HepG2 (cell line): ENCODE measurements around the gene SS18L1. TPM values are rescaled to one million over a fixed set of nuclear protein-coding genes. Genes with fewer than 3 reads are reported as not detected.

Source experiments
- ATF2 ChIP-seq: sonication (generic); formaldehyde crosslinking; IDR thresholded peaks from 2 replicates; pipeline ENCODE4 v1.4.0; 2020; ENCODE audit warnings: missing genetic modification reagents
- CBX1 ChIP-seq: IDR thresholded peaks from one replicate; pipeline ENCODE4 v1.6.1; 2016; ENCODE audit warnings: antibody characterized with exemption, low read depth
- CHD4 ChIP-seq: fragments of 200-600 bp; sonication (generic); IDR thresholded peaks from 2 replicates; pipeline ENCODE4 v1.7.0; 2017; ENCODE audit warnings: mild to moderate bottlenecking, low read length, borderline replicate concordance
- DPF2 ChIP-seq: sonication (generic); formaldehyde crosslinking; IDR thresholded peaks from 2 replicates; pipeline ENCODE4 v1.4.0; 2020; ENCODE audit warnings: mild to moderate bottlenecking, low read depth, missing genetic modification reagents, borderline replicate concordance
- FOSL1 ChIP-seq: sonication (generic); formaldehyde crosslinking; IDR thresholded peaks from 2 replicates; pipeline ENCODE4 v1.9.0; 2021; ENCODE audit warnings: missing genetic modification reagents, borderline replicate concordance
- IKZF5 ChIP-seq: IDR thresholded peaks from 2 replicates; pipeline ENCODE4 v1.6.1; 2018; ENCODE audit warnings: missing genetic modification reagents, mild to moderate bottlenecking, missing compliant biosample characterization
- MIXL1 ChIP-seq: IDR thresholded peaks from 2 replicates; pipeline ENCODE4 v1.6.1; 2016
- MLXIP ChIP-seq: sonication (generic); formaldehyde crosslinking; IDR thresholded peaks from 2 replicates; pipeline ENCODE4 v1.9.0; 2021; ENCODE audit warnings: missing genetic modification reagents, borderline replicate concordance
- MXD4 ChIP-seq: IDR thresholded peaks from 2 replicates; pipeline ENCODE4 v1.6.1; 2016; ENCODE audit warnings: mild to moderate bottlenecking, missing biosample characterization, missing genetic modification reagents
- RXRB ChIP-seq: IDR thresholded peaks from 2 replicates; pipeline ENCODE4 v1.6.1; 2016; ENCODE audit warnings: borderline replicate concordance, missing genetic modification reagents, missing compliant biosample characterization
- SCMH1 ChIP-seq: sonication (generic); formaldehyde crosslinking; IDR thresholded peaks from 2 replicates; pipeline ENCODE4 v1.9.0; 2021; ENCODE audit warnings: missing genetic modification reagents, mild to moderate bottlenecking, borderline replicate concordance
- TEAD3 ChIP-seq: optimal IDR thresholded peaks from 2 replicates; pipeline ENCODE3; 2016; ENCODE audit warnings: borderline replicate concordance
- U2AF1 ChIP-seq: fragments of 200-400 bp; formaldehyde crosslinking; optimal IDR thresholded peaks from 2 replicates; pipeline ENCODE3; 2017; ENCODE audit warnings: mild to moderate bottlenecking, low read depth, low read length
- USF2 ChIP-seq, 2 experiments: sonication (generic) in 1 of 2; formaldehyde crosslinking in 1 of 2; IDR thresholded peaks; 2 replicates each; pipeline versions ENCODE4 v1.5.1 to v1.6.1; 2011 to 2020; ENCODE audit warnings: borderline replicate concordance in 1 of 2, low read depth in 1 of 2, low read length in 1 of 2, mild to moderate bottlenecking in 1 of 2, missing genetic modification reagents in 1 of 2, moderate library complexity in 1 of 2
- XBP1 ChIP-seq: sonication (generic); formaldehyde crosslinking; IDR thresholded peaks from 2 replicates; pipeline ENCODE4 v1.5.0; 2020; ENCODE audit warnings: missing genetic modification reagents
- ZFY ChIP-seq: sonication (generic); formaldehyde crosslinking; IDR thresholded peaks from 2 replicates; pipeline ENCODE4 v1.4.0; 2020; ENCODE audit warnings: missing genetic modification reagents
- ZNF230 ChIP-seq: sonication (generic); formaldehyde crosslinking; IDR thresholded peaks from 2 replicates; pipeline ENCODE4 v1.4.0; 2020; ENCODE audit warnings: mild to moderate bottlenecking, missing genetic modification reagents
- ZNF335 ChIP-seq: sonication (generic); formaldehyde crosslinking; IDR thresholded peaks from 2 replicates; pipeline ENCODE4 v1.4.0; 2020; ENCODE audit warnings: missing genetic modification reagents
- ZNF33A ChIP-seq: sonication (generic); formaldehyde crosslinking; IDR thresholded peaks from 2 replicates; pipeline ENCODE4 v1.5.1; 2020; ENCODE audit warnings: missing genetic modification reagents, mild to moderate bottlenecking, moderate library complexity, borderline replicate concordance
- ZNF451 ChIP-seq: sonication (generic); formaldehyde crosslinking; IDR thresholded peaks from 2 replicates; pipeline ENCODE4 v1.5.0; 2020; ENCODE audit warnings: mild to moderate bottlenecking, missing genetic modification reagents
- ZNF552 ChIP-seq: sonication (generic); formaldehyde crosslinking; IDR thresholded peaks from 2 replicates; pipeline ENCODE4 v1.9.0; 2022; ENCODE audit warnings: missing genetic modification reagents, mild to moderate bottlenecking, borderline replicate concordance
- ZNF597 ChIP-seq: sonication (generic); formaldehyde crosslinking; IDR thresholded peaks from 2 replicates; pipeline ENCODE4 v1.5.0; 2020; ENCODE audit warnings: missing genetic modification reagents
- polyA plus RNA-seq, 8 experiments: library from polyadenylated mRNA; depleted of rRNA in 3 of 8; stranded (reverse) in 7 of 8; unstranded in 1 of 8; fragments of >200 nt; fragmentation: Illumina TruSeq in 4 of 8; extraction: Trizol in 4 of 8; gene quantifications; 2 replicates each; pipeline versions ENCODE4 v1.2.1 to v1.2.3, GENCODE V29; 2011 to 2016; ENCODE audit warnings: low read depth in 4 of 8, missing spikeins in 1 of 8, mixed read lengths in 1 of 8; ENCODE audit not compliant: insufficient read depth in 1 of 8
- total RNA-seq, 5 experiments: library from RNA; depleted of rRNA; stranded (reverse); fragments of >200 nt; fragmentation: Illumina TruSeq; extraction: Trizol; gene quantifications; 2 replicates each; pipeline ENCODE4 v1.2.3, GENCODE V29; 2016; ENCODE audit warnings: low read depth in 1 of 5

The SS18L1 gene
- total and polyA plus RNA-seq, 2 of the 13 experiments (the other 11 are each of a cell fraction or from before 2014, with no cell fraction given), result 17.8 to 27.6 TPM

GRCh38 chr20:62134735-62135231, 8.8 kb upstream of the SS18L1 start (continued):
- TF ChIP-seq ATF2 (CRISPR knock-in tag) (peak; percentile 50; the same call in 1 of the 2 replicates), ZNF335 (no peak), IKZF5 (CRISPR knock-in tag) (peak; percentile 51; the same call in 1 of the 2 replicates), FOSL1 (no peak; the same call in 1 of the 2 replicates), MXD4 (CRISPR knock-in tag) (peak; percentile 53; the same call in 1 of the 2 replicates), CBX1 (no peak), ZFY (no peak), ZNF451 (CRISPR knock-in tag) (0 out of 2 replicates have a peak, but pooled peaks have one; percentile 26), MLXIP (CRISPR knock-in tag) (no peak), CHD4 (no peak), MIXL1 (CRISPR knock-in tag) (peak; percentile 64; the same call in 1 of the 2 replicates), XBP1 (CRISPR knock-in tag) (no peak), U2AF1 (no peak), USF2 (IDR thresholded peaks at IDR 0.05; ENCODE audit: low read depth, low read length) (no peak), USF2 (CRISPR knock-in tag; IDR thresholded peaks at IDR 0.05; ENCODE audit: borderline replicate concordance) (no peak), ZNF597 (no peak), DPF2 (CRISPR knock-in tag) (peak; percentile 48; the same call in 1 of the 2 replicates), SCMH1 (CRISPR knock-in tag) (no peak), RXRB (CRISPR knock-in tag) (peak; percentile 78), TEAD3 (CRISPR knock-in tag) (peak; percentile 83), ZNF33A (CRISPR knock-in tag) (no peak), ZNF230 (CRISPR knock-in tag) (no peak), ZNF552 (no peak)
